ENCODE measurements around the gene CGB5.

DNA sequence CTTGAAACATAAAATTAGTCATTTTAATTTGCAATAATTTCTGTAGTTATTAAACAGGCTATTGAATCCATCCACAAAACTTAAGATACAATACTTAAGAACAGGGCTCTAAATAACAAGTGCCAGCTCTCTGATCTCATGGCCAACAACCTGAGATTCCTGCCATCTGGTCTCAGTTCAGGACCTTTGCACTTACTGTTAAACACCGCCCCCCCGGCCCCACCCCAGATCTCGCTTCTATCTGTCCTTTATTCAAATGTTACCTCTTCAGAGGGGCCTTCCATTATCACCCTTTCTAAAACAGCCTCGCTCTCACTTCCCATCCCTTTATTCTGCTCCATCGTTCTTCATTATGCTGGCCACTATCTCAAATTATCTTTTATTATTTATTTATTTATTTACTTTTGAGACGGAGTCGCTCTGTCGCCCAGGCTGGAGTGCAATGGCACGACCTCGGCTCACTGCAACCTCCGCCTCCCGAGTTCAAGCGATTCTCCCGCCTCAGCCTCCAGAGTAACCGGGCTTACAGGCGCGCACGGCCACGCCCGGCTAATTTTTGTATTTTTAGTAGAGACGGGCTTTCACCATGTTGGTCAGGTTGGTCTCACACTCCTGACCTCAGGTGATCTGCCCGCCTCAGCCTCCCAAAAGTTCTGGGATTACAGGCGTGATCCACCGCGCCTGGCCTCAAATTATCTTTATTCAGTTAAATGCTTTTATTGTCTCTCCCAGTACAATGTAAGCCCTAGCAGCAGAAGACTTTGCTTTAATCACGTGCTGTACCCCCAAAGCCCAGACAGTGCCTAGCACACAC, 40.8 kb downstream of the CGB5 start:
- TF ChIP-seq, protein P1, sequence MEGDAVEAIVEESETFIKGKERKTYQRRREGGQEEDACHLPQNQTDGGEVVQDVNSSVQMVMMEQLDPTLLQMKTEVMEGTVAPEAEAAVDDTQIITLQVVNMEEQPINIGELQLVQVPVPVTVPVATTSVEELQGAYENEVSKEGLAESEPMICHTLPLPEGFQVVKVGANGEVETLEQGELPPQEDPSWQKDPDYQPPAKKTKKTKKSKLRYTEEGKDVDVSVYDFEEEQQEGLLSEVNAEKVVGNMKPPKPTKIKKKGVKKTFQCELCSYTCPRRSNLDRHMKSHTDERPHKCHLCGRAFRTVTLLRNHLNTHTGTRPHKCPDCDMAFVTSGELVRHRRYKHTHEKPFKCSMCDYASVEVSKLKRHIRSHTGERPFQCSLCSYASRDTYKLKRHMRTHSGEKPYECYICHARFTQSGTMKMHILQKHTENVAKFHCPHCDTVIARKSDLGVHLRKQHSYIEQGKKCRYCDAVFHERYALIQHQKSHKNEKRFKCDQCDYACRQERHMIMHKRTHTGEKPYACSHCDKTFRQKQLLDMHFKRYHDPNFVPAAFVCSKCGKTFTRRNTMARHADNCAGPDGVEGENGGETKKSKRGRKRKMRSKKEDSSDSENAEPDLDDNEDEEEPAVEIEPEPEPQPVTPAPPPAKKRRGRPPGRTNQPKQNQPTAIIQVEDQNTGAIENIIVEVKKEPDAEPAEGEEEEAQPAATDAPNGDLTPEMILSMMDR (IDR thresholded peaks at IDR 0.05), result no peak
- TF ChIP-seq TCF7L2 (IDR thresholded peaks at IDR 0.05; ENCODE audit: low read depth, low read length), result no peak
- no peak for TF ChIP-seq SIN3A (IDR thresholded peaks at IDR 0.05; ENCODE audit: borderline replicate concordance, insufficient read depth, low read depth, low read length)
- no peak for TF ChIP-seq REST (IDR thresholded peaks at IDR 0.05; ENCODE audit: insufficient read depth in 1 of 2, low read depth in 2 of 2, low read length in 1 of 2)
- no peak for TF ChIP-seq POLR2AphosphoS5 (IDR thresholded peaks at IDR 0.05; ENCODE audit: low read depth, low read length)

Measured in Panc1 (cell line).